Tibial nerve (tissue), 4 donors: Measurements from ENCODE around the gene BRD7.

Source experiments
- CTCF ChIP-seq, 5 experiments: fragments of 200-600 bp in 3 of 5; fragments of 450-650 bp in 2 of 5; sonication (generic) in 3 of 5; IDR thresholded peaks; one replicate each; pipeline ENCODE4 v1.5.1; 2016 to 2019; ENCODE audit warnings: antibody characterized with exemption in 5 of 5, mild to moderate bottlenecking in 3 of 5, moderate library complexity in 2 of 5
- EP300 ChIP-seq, 2 donors: sonication (generic); formaldehyde crosslinking; IDR thresholded peaks; one replicate each; pipeline ENCODE4 v1.6.1; 2017; ENCODE audit warnings: antibody characterized with exemption in 2 of 2, mild to moderate bottlenecking in 1 of 2
- POLR2A ChIP-seq, 2 donors: fragments of 450-650 bp; IDR thresholded peaks; one replicate each; pipeline ENCODE4 v1.6.1; 2017; ENCODE audit warnings: antibody characterized with exemption in 2 of 2, mild to moderate bottlenecking in 2 of 2, moderate library complexity in 2 of 2

- TF ChIP-seq CTCF (IDR thresholded peaks at IDR 0.05) (no peak), EP300 (IDR thresholded peaks at IDR 0.05) (no peak), POLR2A (IDR thresholded peaks at IDR 0.05) (no peak)
Observed at GRCh38 chr16:50400312-50400966, 31.7 kb upstream of the BRD7 start.
